Measurements from ENCODE around the gene SLC25A22. TPM values are rescaled to one million over a fixed set of nuclear protein-coding genes. Genes with fewer than 3 reads are reported as not detected.

The SLC25A22 gene
- total RNA-seq, 1 experiment from 2014 or later = 31.8 TPM

DNA sequence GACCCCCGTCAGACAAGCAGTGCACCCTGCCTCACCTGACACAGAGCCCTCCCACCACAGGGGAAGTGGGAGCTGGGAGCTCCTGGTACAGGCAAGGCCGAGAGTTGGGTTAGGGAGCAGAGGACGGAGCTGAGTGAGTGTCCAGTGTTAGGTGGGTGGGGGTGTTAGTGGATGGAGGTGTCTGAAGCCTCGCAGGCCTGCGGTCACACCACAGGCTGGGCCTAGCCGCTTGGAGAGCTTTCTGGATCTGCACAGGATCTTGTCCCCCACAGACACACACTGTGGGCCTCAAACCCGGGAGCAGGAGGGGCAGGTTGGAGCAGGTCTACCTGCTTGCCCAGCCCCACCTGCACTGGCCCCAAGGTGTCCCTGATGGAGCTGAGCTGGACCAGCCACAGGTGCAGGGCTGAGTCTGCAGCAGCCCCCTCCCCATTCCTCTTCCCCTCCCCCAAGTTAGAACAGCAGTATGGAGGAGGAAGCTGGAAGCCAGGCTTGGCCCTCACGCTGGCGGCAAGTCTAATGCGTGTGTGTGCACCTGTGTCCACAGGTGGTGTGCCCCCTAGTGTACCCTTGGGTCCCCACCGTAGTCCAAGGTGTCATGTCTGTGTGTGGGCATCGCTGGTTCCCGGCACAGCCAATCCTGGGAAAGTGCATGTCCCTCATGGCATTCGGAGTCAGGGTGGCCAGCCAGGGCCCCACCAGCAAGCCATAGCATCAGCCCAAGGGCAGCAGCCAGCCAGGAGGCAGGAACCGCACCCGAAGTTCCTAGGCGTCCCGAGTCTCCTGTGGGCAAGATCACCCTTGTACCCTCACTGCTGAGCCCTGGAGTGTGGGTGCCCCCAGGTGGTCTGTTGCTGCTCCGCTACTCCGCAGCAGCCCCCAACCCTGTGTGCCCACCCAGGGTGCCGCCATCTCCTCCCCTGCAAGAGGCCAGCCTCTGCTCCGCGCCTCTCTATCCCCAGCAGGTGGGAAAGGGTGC lies 18.8 kb downstream of the SLC25A22 start:
- Mint-ChIP-seq H3K4me3 (ENCODE audit: unreplicated experiment) (peak overlapping the region; percentile 33), H3K9me3 (ENCODE audit: unreplicated experiment) (no peaks in the 10 kb centered on the region), H3K27ac (ENCODE audit: unreplicated experiment) (no peak overlapping the region), H3K36me3 (ENCODE audit: insufficient read depth, unreplicated experiment) (peaks cover 28% of the 10 kb centered on the region), H3K4me1 (ENCODE audit: low read depth, unreplicated experiment) (no peaks in the 10 kb centered on the region), H3K27me3 (ENCODE audit: insufficient read depth, unreplicated experiment) (no peaks in the 10 kb centered on the region)
- DNase-seq = no peak
- H3K27me3 ChIP-seq (replicated peaks; ENCODE audit: control insufficient read depth, insufficient read depth, low read length) = no peaks in the 10 kb centered on the region
- H3K4me3 ChIP-seq (ENCODE audit: low read depth, low read length) = no peak overlapping the region
- H3K4me1 ChIP-seq = peaks cover 13% of the 10 kb centered on the region
- H3K36me3 ChIP-seq (ENCODE audit: control insufficient read depth, insufficient read depth, low read length) = no peaks in the 10 kb centered on the region; the same call in none of the 2 replicates
- POLR2A ChIA-PET = no interaction called here
- BruUV-seq (replicated peaks) = no TSS peak
- intact Hi-C loops (cut with micrococcal nuclease; ENCODE audit: unreplicated experiment) = no loop called here
- CTCF ChIA-PET = interaction anchor here (0.6 kb wide), 1 partner anchor 188 kb away, joined by 3 read pairs; no protein-coding TSS in a partner anchor
- TF ChIP-seq, protein P1, sequence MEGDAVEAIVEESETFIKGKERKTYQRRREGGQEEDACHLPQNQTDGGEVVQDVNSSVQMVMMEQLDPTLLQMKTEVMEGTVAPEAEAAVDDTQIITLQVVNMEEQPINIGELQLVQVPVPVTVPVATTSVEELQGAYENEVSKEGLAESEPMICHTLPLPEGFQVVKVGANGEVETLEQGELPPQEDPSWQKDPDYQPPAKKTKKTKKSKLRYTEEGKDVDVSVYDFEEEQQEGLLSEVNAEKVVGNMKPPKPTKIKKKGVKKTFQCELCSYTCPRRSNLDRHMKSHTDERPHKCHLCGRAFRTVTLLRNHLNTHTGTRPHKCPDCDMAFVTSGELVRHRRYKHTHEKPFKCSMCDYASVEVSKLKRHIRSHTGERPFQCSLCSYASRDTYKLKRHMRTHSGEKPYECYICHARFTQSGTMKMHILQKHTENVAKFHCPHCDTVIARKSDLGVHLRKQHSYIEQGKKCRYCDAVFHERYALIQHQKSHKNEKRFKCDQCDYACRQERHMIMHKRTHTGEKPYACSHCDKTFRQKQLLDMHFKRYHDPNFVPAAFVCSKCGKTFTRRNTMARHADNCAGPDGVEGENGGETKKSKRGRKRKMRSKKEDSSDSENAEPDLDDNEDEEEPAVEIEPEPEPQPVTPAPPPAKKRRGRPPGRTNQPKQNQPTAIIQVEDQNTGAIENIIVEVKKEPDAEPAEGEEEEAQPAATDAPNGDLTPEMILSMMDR (IDR thresholded peaks at IDR 0.05; ENCODE audit: insufficient read depth in 1 of 2, low read depth in 1 of 2, low read length in 1 of 2, severe bottlenecking in 1 of 2, unreplicated experiment in 1 of 2) = no peak
- H3K9me3 ChIP-seq = no peaks in the 10 kb centered on the region

DNA sequence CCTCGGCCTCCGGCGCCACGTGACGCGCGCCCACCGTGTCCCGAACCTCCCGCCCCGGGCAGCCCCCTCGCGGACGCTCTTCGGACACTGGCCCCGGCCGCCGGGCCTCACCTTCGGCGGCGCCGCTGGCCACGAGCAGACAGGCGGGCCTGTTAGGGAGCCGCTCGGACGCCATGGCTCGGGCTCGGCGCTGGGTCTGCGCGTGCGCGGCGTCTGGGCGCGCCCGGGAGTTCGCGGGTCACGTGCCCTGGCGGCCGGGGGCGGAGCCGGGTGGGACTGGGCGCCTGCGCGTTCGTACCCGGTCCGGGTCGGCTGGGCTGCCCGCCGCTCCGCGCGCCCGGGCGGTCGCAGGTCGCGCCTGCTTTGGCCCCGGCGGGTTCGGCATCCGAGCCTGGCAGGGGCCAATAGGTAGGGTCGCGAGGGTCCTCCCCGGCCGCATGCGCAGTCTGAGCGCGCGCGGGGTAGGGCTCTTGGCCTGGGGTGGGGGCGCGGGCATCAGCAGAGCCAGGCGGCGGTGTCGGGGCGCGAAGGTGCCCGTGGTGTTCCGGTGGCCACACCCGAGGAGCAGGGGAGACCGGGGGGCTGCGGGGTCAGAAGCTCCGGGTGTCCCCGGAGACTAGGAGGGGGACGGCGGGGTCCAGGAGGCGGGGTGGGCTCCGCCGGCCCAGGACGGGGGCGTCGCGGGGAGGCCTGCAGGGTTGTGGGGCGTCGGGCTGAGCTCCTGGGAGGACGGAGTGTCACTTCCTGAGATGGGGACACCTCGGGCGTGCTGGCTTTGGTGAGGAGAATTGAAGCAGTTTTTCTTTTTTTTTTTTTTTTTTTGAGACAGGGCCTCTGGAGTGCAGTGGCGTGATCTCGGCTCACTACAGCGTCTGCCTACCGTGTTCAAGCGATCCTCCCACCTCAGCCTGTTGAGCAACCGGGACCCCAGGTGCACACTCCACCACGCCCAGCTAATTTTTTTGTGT lies 20.5 kb downstream of the SLC25A22 start, which contains the start of gene GATD1:
TSS of gene GATD1 (minus strand) at position 200 of the 968 bp plus-strand sequence. CDS start at position 175, 25 bp downstream.
- H3K4me3 Mint-ChIP-seq (ENCODE audit: unreplicated experiment) = peak within 1 kb of the TSS; percentile 80
- no peaks in the 10 kb centered on the region for H3K27me3 Mint-ChIP-seq (ENCODE audit: insufficient read depth, unreplicated experiment)
- ChIA-PET POLR2A (interaction anchor here (0.6 to 1.1 kb wide), 9 partner anchors 13 to 541 kb away, joined by 3 to 14 read pairs (median 6); partner anchors contain the start of genes DEAF1, PHRF1, PSMD13 and RPLP2), CTCF (interaction anchor here (0.6 to 0.8 kb wide), 5 partner anchors 9 to 501 kb away, joined by 3 to 5 read pairs (median 3); partner anchors contain the start of gene TMEM80)
- DNase-seq = peak; percentile 91 to 98
- H3K4me1 Mint-ChIP-seq (ENCODE audit: low read depth, unreplicated experiment) = no peaks in the 10 kb centered on the region
- TF ChIP-seq, protein P1 (IDR thresholded peaks at IDR 0.05; ENCODE audit: insufficient read depth in 1 of 2, low read depth in 1 of 2, low read length in 1 of 2, severe bottlenecking in 1 of 2, unreplicated experiment in 1 of 2) = no peak
- Histone ChIP-seq H3K27me3 (replicated peaks; ENCODE audit: control insufficient read depth, insufficient read depth, low read length) (no peaks in the 10 kb centered on the region), H3K4me1 (peaks cover 13% of the 10 kb centered on the region), H3K36me3 (ENCODE audit: control insufficient read depth, insufficient read depth, low read length) (peaks cover 1% of the 10 kb centered on the region), H3K4me3 (ENCODE audit: low read depth, low read length) (peak within 1 kb of the TSS; percentile 89), H3K9me3 (no peaks in the 10 kb centered on the region)
- no TSS peak for BruUV-seq (replicated peaks)
- no peaks in the 10 kb centered on the region for H3K9me3 Mint-ChIP-seq (ENCODE audit: unreplicated experiment)
- H3K36me3 Mint-ChIP-seq (ENCODE audit: insufficient read depth, unreplicated experiment) = peaks cover 27% of the 10 kb centered on the region
- H3K27ac Mint-ChIP-seq (ENCODE audit: unreplicated experiment) = peak within 1 kb of the TSS; percentile 42
- intact Hi-C loops (cut with micrococcal nuclease; ENCODE audit: unreplicated experiment) = no loop called here
